ENCODE results near the gene SELENOH. TPM values are rescaled to one million over a fixed set of nuclear protein-coding genes. Genes with fewer than 3 reads are reported as not detected.

The SELENOH gene
- polyA plus RNA-seq, 2 of the 4 experiments (the other 2 are of a cell fraction) = 96.3 to 115 TPM

GRCh38 chr11:57787006-57787604, 45.8 kb downstream of the SELENOH start:
- ChIA-PET CTCF (interaction anchor here (1.3 to 5.8 kb wide), 3 partner anchors 14 to 27 kb away, joined by 3 to 38 read pairs (median 6); no protein-coding TSS in a partner anchor), POLR2A (no interaction called here)
- Histone ChIP-seq H3K9me3 (no peaks in the 10 kb centered on the region), H3K4me1 (peaks cover 72% of the 10 kb centered on the region), H3K27ac (0 out of 6 replicates have a peak overlapping the region, but pooled peaks of 1 of the 2 experiments have one; percentile 57), H3K4me2 (no peak overlapping the region), H3K4me3 (no peak overlapping the region)
- 89% methylated on average over 4 of the region's 4 CpGs for WGBS (ENCODE audit: missing lambda C conversion rate)
- ATAC-seq = no peak
- no peak for DNase-seq (ENCODE audit: low read depth in 1 of 2, low spot score in 1 of 2)
- FAIRE-seq = no peak
- no peak for TF ChIP-seq CTCF (IDR thresholded peaks at IDR 0.05)
- TF ChIP-seq NR3C1 (IDR thresholded peaks at IDR 0.05) = no peak
- no peak for TF ChIP-seq NFE2L2 (conservative IDR thresholded peaks at IDR 0.05; ENCODE audit: low read length)
- TF ChIP-seq MAFK (IDR thresholded peaks at IDR 0.05; ENCODE audit: partially characterized antibody) = no peak
- no peak for TF ChIP-seq KDM5A (IDR thresholded peaks at IDR 0.05)
- no peak for TF ChIP-seq ZFP36 (IDR thresholded peaks at IDR 0.05; ENCODE audit: borderline replicate concordance, partially characterized antibody)
- no peak for TF ChIP-seq EP300 (IDR thresholded peaks at IDR 0.05)

- ChIA-PET POLR2A (no interaction called here), CTCF (interaction anchor here (0.6 to 5.8 kb wide), 5 partner anchors 9 to 297 kb away, joined by 3 to 38 read pairs (median 3); no protein-coding TSS in a partner anchor)
- FAIRE-seq (no peak), DNase-seq (ENCODE audit: low read depth in 1 of 2, low spot score in 1 of 2) (no peak), ATAC-seq (no peak; a peak in 1 of 6 replicates)
- WGBS (ENCODE audit: missing lambda C conversion rate) = 92% methylated on average over 6 of the region's 6 CpGs
- no peaks in the 10 kb centered on the region for H3K9me3 ChIP-seq
- H3K4me3 ChIP-seq = no peak overlapping the region
- peak overlapping the region; percentile 15 to 57; a peak in 3 of 6 replicates for H3K27ac ChIP-seq
- peaks cover 72% of the 10 kb centered on the region for H3K4me1 ChIP-seq
- no peak for TF ChIP-seq BCL3 (IDR thresholded peaks at IDR 0.05)
- TF ChIP-seq PHF8 (IDR thresholded peaks at IDR 0.05; ENCODE audit: borderline replicate concordance, low read depth) = no peak
- TF ChIP-seq MAX (IDR thresholded peaks at IDR 0.05) = no peak
- no peak for TF ChIP-seq TFCP2L1 (CRISPR knock-in tag; IDR thresholded peaks at IDR 0.05)
- TF ChIP-seq FOXS1 (CRISPR knock-in tag; IDR thresholded peaks at IDR 0.05) = no peak
- TF ChIP-seq CHD2 (IDR thresholded peaks at IDR 0.05; ENCODE audit: low read length, partially characterized antibody) = no peak
- TF ChIP-seq GATA3 (IDR thresholded peaks at IDR 0.05; ENCODE audit: borderline replicate concordance) = no peak
- no peak for TF ChIP-seq EHF (CRISPR knock-in tag; IDR thresholded peaks at IDR 0.05)
- no peak for TF ChIP-seq ZSCAN20 (CRISPR knock-in tag; IDR thresholded peaks at IDR 0.05)
- no peak for TF ChIP-seq FOSL2 (IDR thresholded peaks at IDR 0.05)
- no peak for TF ChIP-seq FOSL2 (CRISPR knock-in tag; IDR thresholded peaks at IDR 0.05)
- peak overlapping the region; percentile 29 for H3K4me2 ChIP-seq
Observed at GRCh38 chr11:57787920-57788702, 46.8 kb downstream of the SELENOH start.

- ChIA-PET POLR2A (interaction anchor here (1.0 kb wide), 1 partner anchor 10 kb away, joined by 3 read pairs; no protein-coding TSS in a partner anchor), CTCF (interaction anchor here (0.8 to 5.8 kb wide), 3 partner anchors 10 to 37 kb away, joined by 3 to 38 read pairs (median 8); no protein-coding TSS in a partner anchor)
- FAIRE-seq (no peak), DNase-seq (ENCODE audit: low read depth in 1 of 2, low spot score in 1 of 2) (no peak), ATAC-seq (no peak)
- Histone ChIP-seq H3K4me2 (peak overlapping the region; percentile 29), H3K4me1 (peaks cover 72% of the 10 kb centered on the region), H3K9me3 (no peaks in the 10 kb centered on the region), H3K27ac (peak overlapping the region in 1 of 2 experiments; percentile 57; a peak in 3 of 6 replicates), H3K4me3 (no peak overlapping the region)
- no peak for TF ChIP-seq USF2 (IDR thresholded peaks at IDR 0.05)
- TF ChIP-seq GATA3 (IDR thresholded peaks at IDR 0.05; ENCODE audit: borderline replicate concordance) = no peak
- TF ChIP-seq HOXA7 (CRISPR knock-in tag; IDR thresholded peaks at IDR 0.05) = no peak
- no peak for TF ChIP-seq POLR2AphosphoS2 (conservative IDR thresholded peaks at IDR 0.05; ENCODE audit: low read length)
- no peak for TF ChIP-seq RAD21 (conservative IDR thresholded peaks at IDR 0.05 in 1 of 2, IDR thresholded peaks at IDR 0.05 in 1 of 2)
- no peak for TF ChIP-seq MYC (IDR thresholded peaks at IDR 0.05; ENCODE audit: borderline replicate concordance, low read length)
Observed at GRCh38 chr11:57788703-57789088, 47.4 kb downstream of the SELENOH start.

All from A549 (cell line).